ENCODE data around the gene LY6G5B. TPM values are rescaled to one million over a fixed set of nuclear protein-coding genes. Genes with fewer than 3 reads are reported as not detected.

The LY6G5B gene
- total and polyA plus RNA-seq, 2 donors (not counting 1 experiment from before 2014, with no cell fraction given), result 28.4 to 44.2 TPM

GRCh38 chr6:31664790-31665500, 4.8 kb upstream of the LY6G5B start, which contains the start of gene GPANK1:
TSS of gene GPANK1 (minus strand) at chr6:31664997. CDS start at chr6:31664478, 519 bp downstream.
- H3K36me3 ChIP-seq (replicated peaks in 1 of 2; ENCODE audit: control extremely low read depth in 1 of 2, control insufficient read depth in 1 of 2, extremely low read depth in 1 of 2, insufficient read depth in 2 of 2, low read length in 1 of 2), result peaks cover 12 to 53% of the 10 kb centered on the region in 2 experiments

More at GRCh38 chr6:31664790-31665500, 4.8 kb upstream of the LY6G5B start, which contains the start of gene GPANK1:
- Histone ChIP-seq H3K4me3 (ENCODE audit: control extremely low read depth in 1 of 5, extremely low read depth in 1 of 5, insufficient read depth in 1 of 5, low read depth in 2 of 5, low read length in 4 of 5) (peak within 1 kb of the TSS; percentile 58 to 98 (median 85)), H3K79me2 (ENCODE audit: control insufficient read depth, insufficient read depth, low read length) (peaks cover 86% of the 10 kb centered on the region), H3K9me3 (ENCODE audit: control extremely low read depth in 1 of 3, control insufficient read depth in 2 of 3, insufficient read depth in 1 of 3, low read length in 2 of 3) (no peaks in the 10 kb centered on the region), H3K4me2 (replicated peaks; ENCODE audit: low read depth, low read length, poor library complexity, severe bottlenecking) (peak within 1 kb of the TSS; percentile 90), H4K20me1 (ENCODE audit: control insufficient read depth, insufficient read depth, low read length, poor library complexity, severe bottlenecking) (peaks cover 17% of the 10 kb centered on the region), H3K9ac (ENCODE audit: low read length) (peak within 1 kb of the TSS; percentile 89), H3K4me1 (ENCODE audit: control insufficient read depth in 2 of 2, insufficient read depth in 2 of 2, low read length in 2 of 2) (peaks cover 27 to 48% of the 10 kb centered on the region in 2 donors), H3K27me3 (replicated peaks in 1 of 4; ENCODE audit: control extremely low read depth in 1 of 4, control insufficient read depth in 3 of 4, insufficient read depth in 4 of 4, low read length in 3 of 4) (no peaks in the 10 kb centered on the region), H2AFZ (ENCODE audit: insufficient read depth, low read depth, low read length, poor library complexity, severe bottlenecking) (peak within 1 kb of the TSS; percentile 72), H3K27ac (ENCODE audit: low read length in 2 of 2) (peak within 1 kb of the TSS; percentile 96 to 98)
- Mint-ChIP-seq H3K4me3 (peak within 1 kb of the TSS; percentile 96), H3K9me3 (ENCODE audit: insufficient read depth) (no peaks in the 10 kb centered on the region), H3K4me1 (peaks cover 57% of the 10 kb centered on the region), H3K27ac (peak within 1 kb of the TSS; percentile 100), H3K27me3 (no peaks in the 10 kb centered on the region)
- peak; percentile 93 for DNase-seq
- intact Hi-C loops (cut with micrococcal nuclease), result loop anchor here (1.0 to 5.0 kb wide), 14 partner anchors 13 to 532 kb away; partner anchors contain the start of genes ABHD16A, AGPAT1, BAG6 and CLIC1
- 1% methylated on average over 32 of the region's 39 CpGs for WGBS (ENCODE audit: insufficient coverage)
- ATAC-seq (ENCODE audit: low read depth), result peak; percentile 28
- CTCF ChIA-PET, result interaction anchor here (1.0 to 1.8 kb wide), 5 partner anchors 12 to 119 kb away, joined by 3 to 9 read pairs (median 3); partner anchors contain the start of genes ATP6V1G2 and BAG6
- POLR2A ChIA-PET, result interaction anchor here (0.5 to 5.9 kb wide), 11 partner anchors 9 to 1306 kb away, joined by 3 to 57 read pairs (median 5); partner anchors contain the start of genes APOM, BAG6, CLIC1 and DDX39B
- TF ChIP-seq, protein P1, sequence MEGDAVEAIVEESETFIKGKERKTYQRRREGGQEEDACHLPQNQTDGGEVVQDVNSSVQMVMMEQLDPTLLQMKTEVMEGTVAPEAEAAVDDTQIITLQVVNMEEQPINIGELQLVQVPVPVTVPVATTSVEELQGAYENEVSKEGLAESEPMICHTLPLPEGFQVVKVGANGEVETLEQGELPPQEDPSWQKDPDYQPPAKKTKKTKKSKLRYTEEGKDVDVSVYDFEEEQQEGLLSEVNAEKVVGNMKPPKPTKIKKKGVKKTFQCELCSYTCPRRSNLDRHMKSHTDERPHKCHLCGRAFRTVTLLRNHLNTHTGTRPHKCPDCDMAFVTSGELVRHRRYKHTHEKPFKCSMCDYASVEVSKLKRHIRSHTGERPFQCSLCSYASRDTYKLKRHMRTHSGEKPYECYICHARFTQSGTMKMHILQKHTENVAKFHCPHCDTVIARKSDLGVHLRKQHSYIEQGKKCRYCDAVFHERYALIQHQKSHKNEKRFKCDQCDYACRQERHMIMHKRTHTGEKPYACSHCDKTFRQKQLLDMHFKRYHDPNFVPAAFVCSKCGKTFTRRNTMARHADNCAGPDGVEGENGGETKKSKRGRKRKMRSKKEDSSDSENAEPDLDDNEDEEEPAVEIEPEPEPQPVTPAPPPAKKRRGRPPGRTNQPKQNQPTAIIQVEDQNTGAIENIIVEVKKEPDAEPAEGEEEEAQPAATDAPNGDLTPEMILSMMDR (IDR thresholded peaks at IDR 0.05), result no peak
- TF ChIP-seq EZH2 (IDR thresholded peaks at IDR 0.05; ENCODE audit: borderline replicate concordance, insufficient read depth, low read depth, low read length, poor library complexity, severe bottlenecking), result no peak
